Parathyroid adenoma (tissue), 2 donors: ENCODE data around the gene PRR30.

Source experiments
- H2AFZ ChIP-seq: fragments of 300-600 bp; sonication (generic); one replicate; pipeline ENCODE4 v1.7.0; 2017; ENCODE audit warnings: antibody characterized with exemption, mild to moderate bottlenecking
- H3K27ac ChIP-seq: fragments of 300-600 bp; sonication (generic); one replicate; pipeline ENCODE4 v1.7.0; 2017
- H3K27me3 ChIP-seq: fragments of 300-600 bp; sonication (generic); one replicate; pipeline ENCODE4 v1.7.0; 2017; ENCODE audit warnings: low read length; ENCODE audit not compliant: control insufficient read depth, insufficient read depth
- H3K36me3 ChIP-seq: fragments of 300-600 bp; sonication (generic); one replicate; pipeline ENCODE4 v1.7.0; 2017; ENCODE audit warnings: low read length; ENCODE audit not compliant: control insufficient read depth, insufficient read depth
- H3K4me1 ChIP-seq: fragments of 300-600 bp; sonication (generic); one replicate; pipeline ENCODE4 v1.7.0; 2017; ENCODE audit warnings: control low read depth
- H3K4me2 ChIP-seq: fragments of 300-600 bp; sonication (generic); one replicate; pipeline ENCODE4 v1.7.0; 2017; ENCODE audit warnings: low read length
- H3K4me3 ChIP-seq: fragments of 300-600 bp; sonication (generic); one replicate; pipeline ENCODE4 v1.7.0; 2017; ENCODE audit warnings: low read depth, low read length
- H3K79me2 ChIP-seq: fragments of 300-600 bp; sonication (generic); one replicate; pipeline ENCODE4 v1.7.0; 2017; ENCODE audit warnings: control low read depth
- H3K9ac ChIP-seq: fragments of 300-600 bp; sonication (generic); one replicate; pipeline ENCODE4 v1.7.0; 2017; ENCODE audit warnings: mild to moderate bottlenecking
- H3K9me3 ChIP-seq: fragments of 300-600 bp; sonication (generic); one replicate; pipeline ENCODE4 v1.7.0; 2017; ENCODE audit warnings: low read length; ENCODE audit not compliant: control insufficient read depth
- TF ChIP-seq, protein P1 (sequence below): fragments of 300-600 bp; sonication (generic); IDR thresholded peaks from one replicate; pipeline ENCODE4 v1.7.0; 2017; ENCODE audit warnings: antibody characterized with exemption, mild to moderate bottlenecking
- donor health status: primary hyperparathyroidism.

PRR30 gene

DNA sequence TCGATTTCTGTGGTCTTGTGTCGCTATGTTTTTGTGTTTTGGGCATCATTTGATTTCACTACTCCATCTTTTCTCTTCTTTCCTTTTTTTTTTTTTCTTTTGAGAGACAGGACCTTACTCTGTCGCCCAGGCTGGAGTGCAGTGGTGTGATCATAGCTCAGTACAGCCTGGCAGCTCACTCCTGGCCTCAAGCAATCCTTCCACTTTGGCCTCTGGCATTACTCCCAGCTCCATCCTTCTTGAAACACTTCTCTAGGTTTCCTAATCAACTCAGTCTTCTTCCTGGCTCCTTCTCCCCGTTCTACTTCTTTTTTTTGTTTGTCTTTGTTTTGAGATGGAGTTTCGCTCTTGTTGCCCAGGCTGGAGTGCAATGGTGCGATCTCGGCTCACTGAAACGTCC is 36.1 kb upstream of the PRR30 start:
- H3K27ac ChIP-seq, result no peak overlapping the region
- peaks cover 4% of the 10 kb centered on the region for H3K4me1 ChIP-seq

DNA sequence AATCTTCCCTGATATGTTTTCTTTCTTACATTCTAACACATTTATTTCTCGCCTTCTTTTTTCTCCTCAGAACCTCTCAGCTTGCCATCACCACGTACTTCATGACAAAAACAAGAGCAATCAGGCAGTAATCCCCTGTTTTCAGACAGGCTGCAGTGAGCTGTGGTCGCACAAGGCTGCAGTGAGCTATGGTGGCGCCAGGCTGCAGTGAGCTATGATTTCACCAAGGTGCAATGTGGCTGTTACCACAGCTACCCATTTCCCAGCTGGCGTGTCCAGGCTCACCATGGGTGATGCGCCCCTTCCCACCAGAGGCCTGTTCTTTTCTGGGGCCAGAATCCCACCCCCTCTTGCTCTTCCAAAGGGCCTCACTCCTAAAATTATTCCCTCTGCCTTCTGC is 35.4 kb upstream of the PRR30 start:
- Histone ChIP-seq H3K9ac (no peak overlapping the region), H2AFZ (no peak overlapping the region), H3K4me1 (peaks cover 4% of the 10 kb centered on the region), H3K79me2 (no peaks in the 10 kb centered on the region), H3K4me2 (no peak overlapping the region), H3K9me3 (no peaks in the 10 kb centered on the region), H3K36me3 (no peaks in the 10 kb centered on the region), H3K4me3 (no peak overlapping the region), H3K27ac (no peak overlapping the region), H3K27me3 (no peaks in the 10 kb centered on the region)
- TF ChIP-seq, protein P1, sequence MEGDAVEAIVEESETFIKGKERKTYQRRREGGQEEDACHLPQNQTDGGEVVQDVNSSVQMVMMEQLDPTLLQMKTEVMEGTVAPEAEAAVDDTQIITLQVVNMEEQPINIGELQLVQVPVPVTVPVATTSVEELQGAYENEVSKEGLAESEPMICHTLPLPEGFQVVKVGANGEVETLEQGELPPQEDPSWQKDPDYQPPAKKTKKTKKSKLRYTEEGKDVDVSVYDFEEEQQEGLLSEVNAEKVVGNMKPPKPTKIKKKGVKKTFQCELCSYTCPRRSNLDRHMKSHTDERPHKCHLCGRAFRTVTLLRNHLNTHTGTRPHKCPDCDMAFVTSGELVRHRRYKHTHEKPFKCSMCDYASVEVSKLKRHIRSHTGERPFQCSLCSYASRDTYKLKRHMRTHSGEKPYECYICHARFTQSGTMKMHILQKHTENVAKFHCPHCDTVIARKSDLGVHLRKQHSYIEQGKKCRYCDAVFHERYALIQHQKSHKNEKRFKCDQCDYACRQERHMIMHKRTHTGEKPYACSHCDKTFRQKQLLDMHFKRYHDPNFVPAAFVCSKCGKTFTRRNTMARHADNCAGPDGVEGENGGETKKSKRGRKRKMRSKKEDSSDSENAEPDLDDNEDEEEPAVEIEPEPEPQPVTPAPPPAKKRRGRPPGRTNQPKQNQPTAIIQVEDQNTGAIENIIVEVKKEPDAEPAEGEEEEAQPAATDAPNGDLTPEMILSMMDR, result no peak

More for the DNA sequence above, 36.1 kb upstream of the PRR30 start:
- Histone ChIP-seq H3K27me3 (no peaks in the 10 kb centered on the region), H3K9me3 (no peaks in the 10 kb centered on the region), H3K4me2 (no peak overlapping the region), H3K9ac (no peak overlapping the region), H3K36me3 (no peaks in the 10 kb centered on the region), H3K4me3 (no peak overlapping the region), H2AFZ (no peak overlapping the region), H3K79me2 (no peaks in the 10 kb centered on the region)
- TF ChIP-seq, protein P1, result no peak

DNA sequence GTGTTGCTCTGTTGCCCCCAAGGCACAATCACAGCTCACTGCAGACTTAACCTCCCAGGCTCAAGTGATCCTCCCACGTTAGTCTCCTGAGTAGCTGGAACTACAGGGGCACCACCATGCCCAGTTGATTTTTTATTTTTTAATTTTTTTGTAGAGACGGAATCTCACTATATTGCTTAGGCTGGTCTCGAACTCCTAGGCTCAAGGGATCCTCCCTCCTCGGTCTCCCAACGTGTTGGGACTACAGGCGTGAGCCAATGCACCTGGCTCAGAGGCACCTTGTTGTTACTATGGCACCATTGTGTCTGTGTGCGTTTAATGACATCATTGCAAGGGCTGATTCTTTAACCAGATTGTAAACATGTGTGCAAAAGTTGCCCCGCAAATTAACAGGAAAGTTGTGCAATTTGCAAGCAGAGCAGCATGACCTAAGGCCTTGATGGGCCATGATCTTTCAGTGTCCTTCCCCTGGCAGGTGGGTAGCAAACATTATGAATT is 32.2 kb upstream of the PRR30 start:
- Histone ChIP-seq H3K27ac (no peak overlapping the region), H3K27me3 (no peaks in the 10 kb centered on the region), H3K4me2 (no peak overlapping the region), H3K4me3 (no peak overlapping the region), H3K9me3 (no peaks in the 10 kb centered on the region), H2AFZ (no peak overlapping the region), H3K4me1 (no peaks in the 10 kb centered on the region), H3K36me3 (no peaks in the 10 kb centered on the region), H3K9ac (no peak overlapping the region), H3K79me2 (no peaks in the 10 kb centered on the region)
- TF ChIP-seq, protein P1, result no peak

DNA sequence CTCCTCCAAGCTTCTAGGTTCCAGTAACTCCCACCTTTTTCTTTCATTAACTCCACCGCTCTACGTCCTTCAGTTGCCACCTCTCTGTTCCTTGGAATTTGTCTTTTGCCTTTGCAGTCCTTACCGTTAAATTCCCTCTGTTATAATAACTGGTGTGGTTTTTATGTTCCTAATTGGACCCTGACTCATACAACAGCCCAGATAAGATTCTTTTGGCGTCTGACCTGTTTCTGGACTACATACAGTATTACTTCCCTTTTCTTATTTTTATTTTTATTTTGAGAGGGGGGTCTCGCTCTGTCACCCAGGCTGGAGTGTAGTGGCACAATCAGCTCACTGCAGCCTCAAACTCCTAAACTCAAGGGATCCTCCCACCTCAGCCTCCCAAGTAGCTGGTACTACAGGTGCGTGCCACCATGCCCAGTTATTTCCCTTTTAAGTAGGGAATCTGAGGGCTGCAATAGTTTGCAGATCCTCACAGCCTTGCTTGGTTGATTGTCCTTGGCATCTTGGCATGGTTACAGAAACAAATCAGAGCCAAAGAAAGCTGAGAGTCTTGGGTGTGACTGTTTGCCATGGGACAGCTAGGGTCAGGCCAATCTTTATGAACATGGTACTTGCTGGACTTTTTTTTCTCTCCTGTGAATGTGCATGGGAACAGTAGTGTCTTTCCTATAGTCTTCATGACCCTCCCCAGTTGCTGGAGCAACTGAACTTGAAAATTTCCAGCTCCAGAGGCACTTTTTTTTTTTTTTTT is 31.5 kb upstream of the PRR30 start:
- H3K9ac ChIP-seq, result no peak overlapping the region
- H3K4me2 ChIP-seq, result no peak overlapping the region
- no peaks in the 10 kb centered on the region for H3K27me3 ChIP-seq
- no peaks in the 10 kb centered on the region for H3K9me3 ChIP-seq
- H2AFZ ChIP-seq, result no peak overlapping the region
- H3K4me1 ChIP-seq, result no peaks in the 10 kb centered on the region
- no peak overlapping the region for H3K4me3 ChIP-seq
- no peaks in the 10 kb centered on the region for H3K79me2 ChIP-seq
- H3K36me3 ChIP-seq, result no peaks in the 10 kb centered on the region
- TF ChIP-seq, protein P1, result no peak
- H3K27ac ChIP-seq, result no peak overlapping the region
